GM18858 (cell line): ENCODE measurements around the gene LRRC63.
"Not testable (repeated sequence)": the region's sequence is repeated elsewhere in the genome, so short reads cannot be mapped to it uniquely, and the experiment has no call there.

Source experiments
- ATAC-seq: cut with Tn5 transposase; IDR thresholded peaks from one replicate; pipeline ENCODE4 v1.9.1; 2021; ENCODE audit not compliant: unreplicated experiment

LRRC63 gene, protein sequence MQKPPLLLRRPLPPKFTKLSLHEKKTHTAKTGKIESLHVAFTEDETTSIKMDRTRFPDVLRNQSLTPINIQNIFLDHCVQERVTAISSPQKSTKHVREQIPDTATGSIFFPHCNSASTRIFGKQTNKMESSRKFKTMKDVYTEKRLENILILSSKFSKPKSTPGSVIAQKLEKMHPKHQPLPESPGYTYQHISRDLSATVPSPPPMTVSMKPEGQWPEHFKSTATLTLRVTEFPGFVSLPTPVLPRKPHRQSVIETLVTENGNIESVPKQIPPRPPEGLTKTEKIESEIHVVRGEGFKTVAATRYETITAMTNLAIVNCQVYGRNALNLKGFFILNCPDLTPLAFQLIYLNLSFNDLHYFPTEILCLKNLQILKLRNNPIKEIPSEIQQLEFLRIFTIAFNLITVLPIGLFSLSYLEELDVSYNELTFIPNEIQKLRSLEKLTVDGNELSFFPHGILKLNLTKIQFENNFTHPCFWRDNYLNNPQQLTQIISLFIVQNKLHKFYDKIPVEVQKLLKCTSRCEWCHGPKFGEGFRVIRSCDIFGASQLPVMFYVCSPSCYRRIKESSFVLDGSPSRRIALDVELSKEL

DNA sequence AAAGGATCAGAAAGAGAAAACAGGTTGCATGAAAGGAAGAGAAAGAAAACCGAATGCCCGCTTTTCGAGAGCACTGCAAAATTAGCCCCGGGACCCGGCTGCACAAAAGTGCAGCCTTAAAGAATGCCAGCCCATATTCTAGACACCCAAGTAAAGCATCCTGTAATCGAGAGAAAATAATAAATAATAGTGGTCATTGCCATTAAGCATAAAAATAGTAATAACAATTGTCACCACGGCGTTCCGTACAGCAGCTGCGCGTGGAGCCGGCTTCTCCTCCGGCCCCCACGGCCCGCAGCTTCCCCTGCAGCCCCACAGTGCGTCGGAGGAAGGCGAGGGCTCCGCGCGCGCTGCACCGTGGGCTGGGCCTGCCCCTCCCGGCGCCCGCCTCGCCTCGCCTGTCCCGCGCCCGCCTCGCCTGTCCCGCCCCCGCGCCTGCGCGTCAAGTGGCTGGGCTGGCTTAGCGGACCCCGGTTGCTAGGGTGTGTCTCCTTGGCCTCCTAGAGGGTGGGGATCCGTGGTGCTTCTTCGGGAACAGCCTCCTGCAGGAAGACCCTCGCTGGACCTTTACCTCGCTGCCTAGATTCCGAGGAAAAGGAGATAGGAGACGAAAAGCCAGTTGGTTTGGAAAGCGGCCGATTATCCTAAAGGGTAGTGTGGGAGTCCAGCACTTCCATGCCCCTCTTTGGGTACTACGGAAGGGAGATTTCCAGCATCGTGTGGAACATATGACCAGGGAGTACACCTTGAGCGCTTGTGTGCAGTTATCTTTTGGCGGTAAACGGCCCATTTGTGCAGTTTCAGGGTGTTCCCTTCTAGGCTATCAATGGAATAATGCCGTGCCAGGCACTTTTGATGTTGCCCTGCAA lies at the start of gene LRRC63:
TSS of gene LRRC63 (plus strand) at position 446 of the 869 bp plus-strand sequence. CDS start 1,107 bp downstream, outside the sequence.
- peak; percentile 86 for ATAC-seq

DNA sequence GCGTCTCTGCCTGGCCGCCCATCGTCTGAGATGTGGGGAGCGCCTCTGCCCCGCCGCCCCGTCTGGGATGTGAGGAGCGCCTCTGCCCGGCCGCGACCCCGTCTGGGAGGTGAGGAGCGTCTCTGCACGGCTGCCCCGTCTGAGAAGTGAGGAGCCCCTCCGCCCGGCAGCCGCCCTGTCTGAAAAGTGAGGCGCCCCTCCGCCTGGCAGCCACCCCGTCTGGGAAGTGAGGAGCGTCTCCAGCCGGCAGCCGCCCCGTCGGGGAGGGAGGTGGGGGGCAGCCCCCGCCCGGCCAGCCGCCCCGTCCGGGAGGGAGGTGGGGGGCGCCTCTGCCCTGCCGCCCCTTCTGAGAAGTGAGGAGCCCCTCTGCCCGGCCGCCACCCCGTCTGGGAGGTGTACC lies 49.0 kb upstream of the LRRC63 start:
- ATAC-seq = not testable (repeated sequence)

DNA sequence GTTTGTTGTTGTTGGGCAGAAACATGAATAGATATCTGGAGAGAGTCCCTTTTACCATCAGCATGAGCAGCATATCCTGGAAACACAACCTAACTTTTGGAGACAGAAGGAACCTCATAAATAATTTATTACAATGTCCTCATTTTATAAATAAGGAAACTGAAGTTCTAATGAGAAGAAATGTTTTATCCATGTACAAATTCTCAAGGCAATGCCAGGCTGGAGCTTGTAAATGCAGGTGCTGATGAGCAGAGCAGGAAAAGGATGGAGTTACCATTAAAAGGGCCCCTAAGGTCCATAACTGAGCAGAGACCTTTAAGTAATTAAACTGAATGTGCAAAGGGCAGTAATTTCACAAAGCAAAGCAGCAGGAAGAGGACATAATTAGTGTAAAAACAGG lies 47.1 kb upstream of the LRRC63 start:
- no peak for ATAC-seq

DNA sequence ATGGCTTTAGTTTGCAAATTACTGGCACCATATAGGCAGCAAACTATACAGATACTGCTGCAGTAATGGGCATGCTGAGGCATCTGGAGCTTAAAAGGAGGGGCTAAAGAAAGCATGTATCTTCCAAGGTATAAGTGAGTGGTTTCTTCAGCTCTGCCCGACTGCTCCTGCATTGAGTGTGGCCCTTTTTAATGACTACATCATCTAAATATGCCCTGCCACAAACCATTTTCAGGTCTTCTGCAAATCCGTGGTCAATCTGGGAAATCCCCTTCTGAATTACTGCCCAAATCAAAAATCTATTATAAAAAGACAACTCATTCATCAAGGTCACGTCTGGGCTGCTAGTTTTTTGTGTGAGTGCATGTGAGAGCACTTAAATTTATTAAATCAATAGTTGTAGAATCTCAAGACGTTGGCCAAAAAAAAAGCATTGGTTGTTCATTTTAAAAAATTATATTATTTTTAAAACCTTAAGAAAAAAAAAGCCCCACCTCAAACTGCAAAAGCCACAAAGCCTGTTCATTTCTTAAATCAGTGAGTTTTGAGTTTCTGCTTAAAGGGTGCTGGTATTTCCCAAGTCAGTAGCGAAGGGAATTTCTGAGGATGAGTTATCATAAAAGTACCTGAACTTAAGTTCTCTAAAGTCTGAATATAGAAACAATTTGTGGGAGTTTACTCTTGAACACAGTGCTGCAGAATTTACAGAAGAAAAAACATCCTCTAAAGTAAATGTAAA lies 46.1 kb upstream of the LRRC63 start:
- peak; percentile 52 for ATAC-seq

DNA sequence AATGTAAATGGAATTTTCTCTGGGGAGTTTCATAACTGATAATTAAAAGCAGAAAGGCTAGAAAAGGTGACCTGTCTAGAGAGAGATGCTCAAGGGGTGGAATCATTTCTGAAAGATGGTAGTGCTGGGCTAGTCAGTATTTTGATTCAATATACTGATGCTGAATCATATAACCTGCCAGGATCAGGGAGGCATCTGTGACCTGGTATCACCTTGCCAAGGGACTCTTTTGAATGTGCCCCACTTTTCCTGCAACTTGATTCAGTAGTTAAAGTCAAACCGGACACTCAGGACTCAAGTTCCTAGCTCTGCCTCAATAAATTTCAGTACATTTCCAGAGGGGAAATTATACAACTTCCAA lies 45.5 kb upstream of the LRRC63 start:
- no peak for ATAC-seq

DNA sequence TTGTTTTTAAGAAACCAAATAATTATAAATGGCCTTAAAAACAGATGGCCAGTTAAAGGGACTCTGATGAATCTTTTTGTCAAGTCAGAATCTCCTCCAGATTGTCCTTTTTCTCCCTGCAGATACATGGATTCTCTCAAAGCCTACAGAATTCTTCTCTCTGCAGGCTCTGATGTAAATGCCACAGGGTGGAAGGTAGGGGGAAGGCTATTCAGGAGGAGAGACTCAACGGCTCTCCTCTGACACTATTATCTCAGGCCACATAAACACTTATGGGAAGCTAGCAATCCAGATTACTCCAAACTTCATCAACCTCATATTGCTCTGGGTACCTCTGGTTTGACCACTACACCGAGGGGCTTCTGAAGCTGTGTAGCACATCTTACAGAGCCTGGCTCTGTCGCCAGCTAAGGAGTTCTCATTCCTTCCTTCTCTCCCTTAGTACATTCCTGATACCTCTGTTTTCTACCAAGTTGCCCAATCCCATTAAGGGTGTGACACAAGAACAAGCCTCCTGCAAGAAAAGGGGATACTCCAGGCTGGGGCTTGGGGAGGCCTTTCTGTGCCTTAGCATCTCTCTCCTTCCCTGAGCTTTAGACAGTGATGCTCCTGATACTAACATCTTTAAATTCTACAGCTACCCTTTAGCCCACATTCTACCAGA lies 44.6 kb upstream of the LRRC63 start:
- ATAC-seq = no peak

DNA sequence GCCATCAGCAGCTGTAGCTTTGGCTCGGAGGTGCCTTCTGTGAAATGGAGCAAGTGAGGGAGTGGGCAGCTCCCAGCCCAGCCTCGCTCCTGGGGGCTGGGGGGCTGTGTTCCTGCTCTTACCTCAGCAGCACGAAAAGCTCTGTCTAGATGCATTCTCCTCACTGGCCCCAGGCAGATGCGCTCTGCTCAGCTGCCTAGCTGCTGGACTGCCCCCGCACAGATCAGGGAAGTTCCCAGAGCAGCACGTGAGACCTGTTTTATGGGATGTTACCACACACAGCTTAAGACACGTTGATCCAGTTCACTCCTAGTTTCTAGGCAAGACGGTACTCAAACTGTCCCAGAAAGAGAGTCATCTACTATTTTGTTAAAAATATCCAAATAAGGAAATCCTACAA lies 43.4 kb upstream of the LRRC63 start:
- ATAC-seq = no peak

DNA sequence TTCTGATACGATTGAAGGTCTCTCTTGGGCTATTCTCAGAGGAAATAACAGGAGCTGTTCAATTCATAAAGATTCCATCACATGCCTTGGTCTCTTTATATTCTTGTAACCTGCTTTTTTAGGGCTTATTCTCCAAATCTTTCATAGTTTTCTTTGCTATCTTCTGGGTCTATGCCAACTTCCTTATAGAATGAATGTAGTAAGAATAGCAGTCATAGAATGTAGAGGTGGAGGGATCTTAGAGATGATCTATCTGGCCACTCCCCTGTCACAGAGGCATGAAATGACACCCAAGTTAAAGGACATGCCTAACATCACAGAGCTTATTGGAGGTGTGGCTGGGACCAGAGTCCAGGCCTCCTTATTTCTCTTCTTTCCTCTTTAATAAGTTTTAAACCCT lies 42.9 kb upstream of the LRRC63 start:
- ATAC-seq = no peak

DNA sequence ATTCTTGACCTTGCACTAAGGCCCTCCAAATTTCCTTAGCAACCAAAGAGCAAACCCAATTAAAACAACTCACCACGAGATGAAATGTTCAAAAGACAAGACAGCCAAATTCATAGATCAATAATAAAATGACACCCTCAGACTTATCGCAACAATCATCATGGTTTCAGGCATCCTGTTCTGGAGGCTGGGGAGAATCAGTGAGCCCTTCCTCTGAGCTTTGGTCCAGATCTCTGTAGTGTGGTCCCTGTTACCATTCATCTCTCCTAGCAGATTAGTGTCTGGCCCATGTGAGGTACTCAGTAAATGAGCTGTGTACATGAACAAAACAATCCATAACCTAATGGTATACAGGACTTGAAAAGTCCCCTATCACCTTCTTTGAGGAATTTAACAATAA lies 42.0 kb upstream of the LRRC63 start:
- ATAC-seq = no peak

DNA sequence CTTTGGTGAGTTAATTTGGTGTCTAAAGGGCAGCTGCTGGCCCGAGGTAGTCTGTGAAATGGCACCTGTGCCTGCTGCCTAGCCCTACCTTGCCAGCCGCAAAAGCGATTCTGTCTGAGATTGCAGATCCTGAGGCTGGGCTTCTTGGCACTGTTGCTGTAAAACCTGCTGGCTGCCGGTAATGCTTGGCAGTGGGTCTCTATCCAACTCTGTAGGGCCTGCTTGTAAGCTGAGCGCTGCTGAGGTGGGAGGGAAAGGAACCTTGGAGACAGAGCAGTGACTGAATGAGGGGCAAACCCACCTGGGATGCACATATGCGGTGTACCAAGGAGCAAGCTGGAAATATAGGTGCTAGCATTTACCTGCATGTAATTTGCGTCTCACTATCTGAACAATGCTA lies 41.5 kb upstream of the LRRC63 start:
- no peak for ATAC-seq

DNA sequence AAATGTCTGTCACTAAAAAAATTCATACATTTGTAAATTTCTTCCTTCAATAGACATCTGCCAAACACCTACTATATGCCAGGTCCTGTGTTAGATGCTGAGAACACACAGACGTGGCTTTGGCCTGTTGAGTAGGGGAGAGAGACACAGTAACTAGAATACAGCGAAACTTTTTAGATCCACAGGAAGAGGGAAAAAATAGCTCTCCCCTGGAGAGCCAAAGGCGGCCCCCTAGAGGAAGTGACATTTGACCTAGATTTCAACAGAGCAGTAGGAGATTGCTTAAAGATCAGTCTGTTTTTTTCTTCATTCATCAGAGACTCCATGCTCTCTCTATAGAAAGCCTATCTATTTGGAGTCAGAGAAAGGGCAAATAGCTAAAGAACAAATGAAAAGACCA lies 41.0 kb upstream of the LRRC63 start:
- no peak for ATAC-seq

DNA sequence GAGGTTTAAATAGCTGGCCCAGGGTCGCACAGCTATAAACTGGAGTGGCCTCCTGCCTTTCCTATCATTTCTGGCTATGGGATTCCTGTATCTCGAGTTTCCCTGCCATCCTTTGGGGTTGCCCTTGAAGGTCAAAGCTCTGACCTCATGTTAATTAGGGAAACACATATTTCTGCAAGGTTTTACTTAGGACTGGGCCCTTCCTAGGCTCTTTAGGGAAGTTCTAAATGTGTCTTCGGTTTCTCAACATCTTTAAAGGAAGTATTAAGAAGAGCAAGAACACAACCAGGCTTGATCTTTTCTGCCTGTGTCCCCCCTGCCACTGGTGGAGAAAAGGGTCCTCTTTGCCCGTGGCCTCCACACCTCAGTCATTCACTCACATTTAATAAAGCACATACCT lies 40.5 kb upstream of the LRRC63 start:
- ATAC-seq = no peak

DNA sequence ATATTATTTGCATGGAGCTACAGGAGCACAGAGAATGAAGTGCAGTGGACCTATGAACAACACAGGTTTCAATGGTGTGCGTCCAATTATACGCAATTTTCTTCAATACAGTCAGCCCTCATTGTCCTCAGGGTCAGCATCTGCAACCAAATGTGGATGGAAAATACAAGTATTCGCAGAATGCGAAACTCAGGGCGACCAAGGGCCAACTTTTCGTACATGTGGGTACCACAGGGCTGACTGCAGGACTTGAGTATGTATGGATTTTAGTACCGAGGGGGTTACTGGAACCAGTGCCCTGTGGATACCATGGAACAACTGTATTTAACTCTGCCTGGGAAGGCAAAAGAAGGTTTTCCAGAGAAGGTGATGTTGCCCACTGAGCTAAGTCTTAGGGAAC lies 40.0 kb upstream of the LRRC63 start:
- ATAC-seq = no peak

DNA sequence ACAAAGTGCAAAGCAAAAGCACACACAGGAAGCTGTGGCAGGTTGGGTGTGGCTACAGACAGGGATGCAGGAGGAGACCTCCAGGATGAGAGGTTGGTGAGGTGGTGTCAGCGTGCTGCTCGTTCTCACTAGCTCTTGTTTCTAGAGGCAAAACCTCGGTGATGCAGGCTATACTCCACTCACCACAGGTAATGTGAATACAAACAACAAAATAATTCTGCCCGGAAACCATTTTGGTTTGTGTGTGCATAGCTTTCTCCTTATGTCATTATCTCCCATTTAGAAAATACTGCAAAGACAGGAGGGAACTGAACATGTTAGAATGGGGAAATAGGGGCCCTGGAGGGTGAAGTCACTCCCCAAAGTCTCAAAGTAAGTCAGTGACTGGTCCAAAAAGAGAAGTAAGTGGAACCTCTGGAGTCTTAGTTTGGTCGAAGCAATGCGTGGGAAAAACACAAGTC lies 39.2 kb upstream of the LRRC63 start:
- ATAC-seq = no peak

DNA sequence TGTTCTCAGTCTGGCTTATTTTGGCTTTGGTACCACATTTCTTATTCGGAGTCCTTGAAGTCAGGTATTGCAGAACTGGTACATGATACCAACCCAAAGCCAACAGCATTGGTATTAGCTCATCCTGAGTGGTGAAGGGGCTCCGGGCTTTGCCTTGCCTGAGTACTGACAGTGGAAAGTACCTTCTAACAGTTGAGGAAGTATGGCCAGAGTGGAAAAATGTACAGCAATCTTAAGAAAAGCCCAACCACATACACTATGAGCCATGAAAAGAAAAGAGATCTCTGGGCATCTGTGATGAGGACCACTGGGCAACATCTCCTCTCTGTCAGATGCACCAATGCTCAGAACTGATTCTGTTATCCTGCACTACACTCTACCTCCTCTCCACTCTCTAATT lies 38.1 kb upstream of the LRRC63 start:
- ATAC-seq = peak; percentile 33

DNA sequence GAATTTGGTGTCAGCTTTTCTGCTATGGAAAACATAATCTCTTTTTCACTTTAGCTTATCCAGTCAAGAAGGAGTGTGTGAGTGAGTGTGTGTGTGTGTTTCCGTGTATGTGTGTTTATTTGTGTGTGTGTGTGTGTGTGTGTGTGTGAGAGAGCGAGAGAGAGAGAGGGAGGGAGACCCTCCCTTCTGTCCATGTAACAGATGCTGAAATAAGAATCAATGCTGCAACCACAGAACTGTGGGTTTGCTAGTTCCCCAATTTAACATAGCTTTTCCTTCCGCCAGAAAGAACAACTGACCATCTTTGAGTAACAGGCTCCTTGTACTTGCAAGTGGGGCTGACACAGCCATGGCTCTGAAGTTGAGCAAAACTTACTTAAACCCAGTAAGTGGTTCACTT lies 35.0 kb upstream of the LRRC63 start:
- peak; percentile 41 for ATAC-seq

DNA sequence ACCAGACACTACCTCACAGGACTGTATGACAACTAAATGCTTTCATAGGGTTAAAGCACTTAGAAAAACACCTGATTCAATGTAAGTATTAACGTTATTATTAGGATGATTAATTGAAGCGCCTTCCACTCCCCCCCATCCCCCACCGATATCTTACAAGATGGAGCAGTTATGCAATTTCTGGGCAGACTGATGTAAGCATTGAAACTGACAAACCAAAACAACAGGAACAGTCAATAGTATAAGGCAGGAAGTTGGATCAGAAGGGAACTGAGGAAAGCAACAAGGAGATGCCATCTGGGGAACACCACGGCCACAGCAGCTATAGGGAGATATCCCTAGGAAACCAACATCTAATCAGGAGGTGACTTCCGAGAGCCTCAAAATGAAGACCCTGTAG lies 33.6 kb upstream of the LRRC63 start:
- no peak for ATAC-seq

DNA sequence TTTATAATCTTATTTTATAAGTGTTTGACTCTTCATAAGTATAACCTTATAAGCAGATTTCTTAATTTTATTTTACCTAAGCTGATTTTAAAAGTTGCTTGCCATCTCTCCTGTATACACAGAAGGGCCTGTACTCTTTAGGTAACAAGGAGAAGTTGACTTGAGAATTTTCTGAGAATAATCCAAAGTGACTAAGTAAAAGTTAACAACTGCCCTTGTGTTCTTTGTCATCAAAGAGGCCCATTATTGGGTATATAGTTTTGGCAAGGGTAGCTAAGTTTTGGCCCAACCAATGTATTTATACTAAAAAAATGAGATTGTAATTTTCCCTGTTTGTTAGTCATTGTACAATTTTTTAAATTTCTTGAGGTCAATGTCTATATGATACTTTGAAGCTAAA lies 32.9 kb upstream of the LRRC63 start:
- ATAC-seq = no peak

DNA sequence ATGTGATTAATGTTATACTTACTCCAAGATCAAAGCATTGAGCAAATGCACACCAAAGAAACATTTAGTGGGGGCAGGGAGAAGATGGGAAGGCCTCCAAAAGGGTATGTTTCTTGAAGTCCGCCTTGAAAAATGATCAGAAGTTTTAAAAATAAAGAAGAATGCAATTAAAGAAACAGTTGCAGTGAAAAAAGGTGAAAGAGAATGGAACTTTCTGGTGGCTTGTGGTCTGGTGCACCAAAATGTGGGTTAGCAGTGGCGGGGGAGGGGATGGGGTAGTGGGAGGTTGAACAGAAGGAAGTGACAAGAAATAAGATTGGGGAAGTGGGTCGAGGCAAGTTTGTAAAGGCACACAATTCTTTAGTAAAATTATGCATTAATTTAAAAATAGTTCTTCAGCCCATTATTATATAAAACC lies 32.2 kb upstream of the LRRC63 start:
- ATAC-seq = no peak

DNA sequence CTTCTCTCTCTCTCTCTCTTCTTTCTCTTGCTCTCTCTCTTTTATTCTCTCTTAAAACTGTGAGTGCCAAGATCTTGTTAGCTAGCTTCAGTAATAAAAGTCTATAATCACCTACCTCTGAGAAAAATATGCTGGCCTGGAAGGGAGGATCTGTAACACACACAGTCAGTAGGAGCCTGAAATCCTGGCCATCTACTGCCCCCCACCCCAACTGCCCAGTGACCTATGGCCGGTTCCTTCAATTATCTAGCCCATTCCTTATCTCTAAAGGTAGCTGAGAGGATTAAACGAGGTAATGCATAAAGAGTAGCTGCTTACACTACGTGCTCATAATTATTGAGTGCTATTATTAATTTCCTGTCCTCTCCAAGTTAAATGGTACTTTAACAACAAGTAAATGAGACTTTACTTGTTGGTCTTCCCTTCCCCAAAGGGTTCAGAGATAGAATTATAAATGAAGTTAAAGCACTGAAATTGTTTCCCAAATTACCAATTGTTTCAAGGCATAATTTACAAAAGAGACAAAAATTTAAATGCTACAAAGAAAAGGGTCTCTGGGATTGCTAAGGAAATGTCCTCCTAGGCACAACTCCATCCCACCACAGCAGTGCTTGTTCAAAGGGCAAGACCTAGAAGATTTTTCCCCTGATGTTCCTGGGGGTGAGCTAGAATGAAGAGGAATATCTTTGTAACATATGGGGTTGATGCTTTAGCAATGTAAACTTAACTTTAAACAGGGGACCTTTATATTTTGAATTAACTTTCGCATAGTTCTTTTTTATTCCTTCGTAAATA lies 31.6 kb upstream of the LRRC63 start:
- no peak for ATAC-seq
